Putamen (tissue), 1 donor: ENCODE data around the gene SRGAP1.
"Not testable (repeated sequence)": the region's sequence is repeated elsewhere in the genome, so short reads cannot be mapped to it uniquely, and the experiment has no call there.

Experiments
- DNase-seq: peaks from one replicate; pipeline ENCODE4 v3.0.0-alpha.2; 2016; ENCODE audit warnings: low spot score

SRGAP1 gene

DNA sequence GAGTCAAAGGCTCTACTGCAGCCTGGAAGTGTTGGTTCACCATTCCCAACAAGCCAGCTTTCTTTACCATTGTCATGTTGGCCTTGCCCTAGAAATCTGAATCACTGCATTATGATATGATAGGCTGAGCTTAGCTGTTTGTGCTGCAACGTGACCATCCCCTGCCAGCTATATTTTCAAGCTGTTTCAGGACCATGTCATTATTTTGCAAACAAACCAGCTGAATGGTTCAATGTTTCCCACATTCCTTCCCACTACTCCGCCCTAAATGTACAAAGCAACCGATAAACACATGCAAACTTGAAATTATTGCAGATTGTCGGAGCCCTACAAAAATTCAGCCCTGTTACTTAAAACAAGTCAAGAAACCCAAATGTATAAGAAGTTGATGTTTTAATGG, 241.5 kb downstream of the SRGAP1 start:
- DNase-seq: no peak

GRCh38 chr12:64086946-64087345, 242.4 kb downstream of the SRGAP1 start:
- no peak for DNase-seq

- no peak for DNase-seq
Measured at GRCh38 chr12:64087761-64088160, 243.3 kb downstream of the SRGAP1 start.

- DNase-seq: peak; percentile 64
Measured at GRCh38 chr12:64088431-64089349, 244.2 kb downstream of the SRGAP1 start.

- DNase-seq: no peak
Measured at GRCh38 chr12:64090047-64090446, 245.5 kb downstream of the SRGAP1 start.

- no peak for DNase-seq
Measured at GRCh38 chr12:64091186-64091585, 246.7 kb downstream of the SRGAP1 start.

DNA sequence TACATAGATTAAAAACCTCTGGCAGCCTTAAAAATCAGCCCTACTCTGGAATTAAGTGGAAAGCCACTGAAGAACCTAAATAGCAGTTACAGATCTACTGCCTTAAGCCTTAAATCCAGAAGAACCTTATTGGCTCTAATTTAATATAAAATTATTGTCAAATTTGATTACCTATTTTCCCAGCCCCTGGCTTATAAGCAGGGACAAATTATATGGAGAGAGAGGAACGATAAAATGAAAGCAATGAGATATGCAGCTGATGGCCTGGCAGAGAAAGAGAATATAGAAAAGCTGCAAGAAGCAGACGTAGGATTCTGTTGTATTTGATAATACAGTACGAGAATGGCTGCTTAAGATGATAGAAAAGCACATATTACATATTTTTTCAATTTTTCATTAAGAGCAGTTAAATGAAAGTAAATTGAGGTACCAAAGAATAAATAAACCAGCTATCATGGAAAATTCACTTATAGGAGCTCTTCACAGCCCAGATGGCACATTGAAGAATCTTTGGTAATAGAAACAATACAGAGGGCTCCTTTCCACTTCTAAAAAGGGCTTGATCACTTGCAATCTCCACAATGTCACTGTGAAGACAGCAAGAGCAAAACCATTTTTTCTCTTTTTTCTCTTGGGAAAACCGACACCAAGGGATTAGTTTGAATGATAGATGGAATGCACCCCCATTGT, 248.2 kb downstream of the SRGAP1 start:
- DNase-seq: no peak

- no peak for DNase-seq
Measured at GRCh38 chr12:64093689-64094088, 249.2 kb downstream of the SRGAP1 start.

DNA sequence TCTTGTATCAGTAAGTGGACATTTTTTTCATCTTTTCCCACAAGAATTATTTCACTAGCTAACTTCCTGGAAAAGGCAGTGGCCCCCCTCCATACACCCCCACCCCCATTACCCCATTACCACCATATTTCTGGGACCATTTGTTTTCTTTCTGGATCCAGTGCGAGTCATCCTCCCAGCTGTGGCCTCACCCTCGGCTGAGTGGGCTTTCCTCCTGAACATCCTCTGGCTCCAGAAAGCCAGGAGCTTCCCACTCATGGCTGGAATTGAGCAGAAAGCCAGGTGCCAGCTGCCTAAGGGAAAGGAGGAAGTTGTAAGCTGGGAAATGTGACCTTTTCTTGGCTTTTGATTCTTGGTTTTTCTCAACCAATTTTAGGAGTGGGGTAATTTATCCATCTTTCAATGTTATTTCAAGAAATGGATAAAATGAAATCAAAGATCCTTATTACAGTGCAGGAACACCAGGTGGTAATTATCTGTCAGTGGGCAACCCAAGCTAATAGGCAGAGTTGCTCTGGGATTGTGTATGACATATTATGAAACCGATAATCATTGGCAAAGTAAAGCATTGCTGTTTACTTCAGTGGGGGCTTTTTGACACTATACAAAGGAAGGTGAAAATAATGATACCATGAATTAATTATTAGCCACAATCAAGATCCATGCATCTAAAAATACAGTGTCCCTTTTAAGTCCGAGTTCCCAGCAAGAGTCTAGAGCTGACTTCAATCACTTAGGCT, 253.0 kb downstream of the SRGAP1 start:
- DNase-seq: no peak

- no peak for DNase-seq
Measured at GRCh38 chr12:64098709-64099354, 254.3 kb downstream of the SRGAP1 start.

GRCh38 chr12:64099397-64099796, 254.9 kb downstream of the SRGAP1 start:
- no peak for DNase-seq

DNA sequence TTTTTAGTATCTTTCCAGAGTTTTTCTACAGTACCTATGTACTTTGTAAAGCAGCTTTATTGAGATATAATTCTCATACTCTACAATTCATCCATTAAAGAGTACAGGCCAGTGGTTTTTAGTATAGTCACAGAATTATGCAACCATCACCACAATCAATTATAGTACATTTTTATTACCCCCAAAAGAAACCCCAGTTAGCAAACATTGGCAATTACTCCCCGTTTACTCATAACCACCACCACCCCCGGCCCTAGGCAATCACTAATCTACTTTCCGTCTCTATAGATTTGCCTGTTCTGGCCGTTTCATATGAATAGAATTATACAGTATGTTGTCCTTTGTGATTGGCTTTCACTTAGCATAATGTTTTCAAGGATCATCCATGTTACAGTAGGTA, 257.8 kb downstream of the SRGAP1 start:
- no peak for DNase-seq

DNA sequence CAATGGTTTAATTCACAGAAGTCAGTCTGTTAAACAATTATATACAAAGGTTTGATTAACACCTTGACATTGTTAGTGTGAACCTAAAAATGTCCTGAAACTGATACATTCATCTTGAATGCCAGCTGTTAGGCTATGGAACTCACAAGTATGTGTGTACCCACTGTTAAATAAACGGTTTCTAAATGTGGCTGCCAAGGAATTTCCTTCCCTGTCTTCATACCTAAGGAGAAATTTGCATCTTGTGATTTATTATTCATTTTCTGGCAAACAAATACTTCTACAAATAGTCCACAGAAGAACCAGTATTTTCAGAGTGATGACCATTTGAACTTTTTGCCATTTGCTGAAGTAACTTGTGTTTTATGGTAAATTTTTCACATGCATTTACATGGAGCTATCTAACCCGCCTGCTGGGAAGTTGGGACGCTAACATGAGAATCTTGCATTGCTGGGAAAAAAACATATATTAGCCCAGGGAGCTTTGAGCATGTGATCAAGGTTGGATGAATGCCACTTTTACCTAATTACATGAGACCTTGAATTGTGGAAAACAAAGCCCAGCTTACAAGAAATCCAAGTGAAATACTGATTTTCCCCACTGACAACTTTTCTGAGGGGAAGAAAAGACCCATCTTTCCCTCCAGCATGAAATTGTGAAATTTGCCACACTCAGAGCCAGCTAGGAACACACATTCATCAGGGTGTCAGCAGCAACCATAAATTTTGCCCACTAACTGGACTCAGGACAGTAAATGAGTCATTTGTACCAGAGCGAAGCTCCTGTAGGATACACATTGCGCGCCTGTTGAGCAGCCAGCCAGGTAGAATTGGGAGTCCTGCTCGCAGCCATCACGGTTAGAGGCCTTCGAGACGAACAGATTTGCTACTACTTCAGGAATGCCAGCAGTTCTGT, 259.6 kb downstream of the SRGAP1 start:
- DNase-seq: no peak

GRCh38 chr12:64105026-64105425, 260.5 kb downstream of the SRGAP1 start:
- DNase-seq: no peak

- DNase-seq: no peak
Measured at GRCh38 chr12:64107776-64108175, 263.3 kb downstream of the SRGAP1 start.

- no peak for DNase-seq
Measured at GRCh38 chr12:64109706-64110105, 265.2 kb downstream of the SRGAP1 start.

GRCh38 chr12:64110864-64111263, 266.4 kb downstream of the SRGAP1 start:
- no peak for DNase-seq

DNA sequence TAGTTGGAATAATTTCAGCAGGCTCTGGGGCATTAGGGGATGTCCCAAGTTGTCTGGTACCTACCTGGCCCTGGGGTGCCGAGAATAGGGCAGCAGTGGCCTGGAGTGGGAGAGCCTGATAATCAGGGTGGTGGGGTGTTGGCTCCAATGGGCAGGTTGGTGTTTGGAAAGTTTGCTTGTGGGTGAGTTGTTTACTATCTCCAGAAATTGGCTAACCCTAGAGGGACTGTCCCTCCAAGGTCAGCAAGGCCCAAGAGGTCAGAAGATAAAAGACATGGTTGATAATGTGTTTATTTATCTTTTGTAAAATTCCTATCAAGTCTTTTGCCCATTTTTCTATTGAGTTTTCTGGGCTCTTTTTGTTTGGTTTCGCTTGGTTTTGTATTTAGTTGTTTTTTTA, 272.5 kb downstream of the SRGAP1 start:
- no peak for DNase-seq

DNA sequence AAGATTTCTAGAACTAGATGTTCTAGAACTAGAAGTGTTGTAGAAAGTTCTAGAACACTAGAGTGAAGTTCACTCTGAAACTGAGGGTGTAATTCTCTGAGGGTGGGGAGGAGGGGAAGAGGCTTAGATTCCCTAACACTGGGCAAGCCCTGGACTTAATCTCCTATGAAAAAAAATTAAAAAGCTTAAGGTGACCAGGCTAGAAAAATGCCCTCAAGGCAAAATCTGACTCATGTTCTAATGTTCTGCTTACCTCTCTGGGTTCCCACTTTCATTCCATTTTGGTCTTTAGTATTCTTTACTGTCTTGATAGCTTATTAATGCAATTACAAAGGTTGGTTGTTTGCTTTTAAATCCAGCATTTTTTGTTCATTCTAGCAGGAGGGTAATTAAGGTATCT, 276.1 kb downstream of the SRGAP1 start:
- DNase-seq: no peak

- not testable (repeated sequence) for DNase-seq
Measured at GRCh38 chr12:64121086-64121485, 276.6 kb downstream of the SRGAP1 start.

GRCh38 chr12:64122154-64122553, 277.7 kb downstream of the SRGAP1 start:
- no peak for DNase-seq
